Activated CD4-positive, alpha-beta T cell treated with anti-CD3 and anti-CD28 coated beads, Interleukin-2, Interleukin-4, amounts not matched to agents 100 ng/mL and 50 ng/mL, durations not matched to agents 16 hours and 8 hours (primary cell): Measurements from ENCODE around the gene SDCBP2.

Experiments
- DNase-seq: peaks from one replicate; pipeline ENCODE4 v3.0.0-alpha.2; 2020; ENCODE audit warnings: low spot score

The SDCBP2 gene

GRCh38 chr20:1331101-1331500, 2.2 kb upstream of the SDCBP2 start:
- DNase-seq = no peak

GRCh38 chr20:1330075-1330830, 1.3 kb upstream of the SDCBP2 start:
- DNase-seq = peak; percentile 11

GRCh38 chr20:1327827-1328679, 886 bp downstream of the SDCBP2 start:
- DNase-seq = no peak

GRCh38 chr20:1327241-1327653, 1.7 kb downstream of the SDCBP2 start:
- no peak for DNase-seq

GRCh38 chr20:1326031-1326930, 2.7 kb downstream of the SDCBP2 start:
- DNase-seq = no peak

GRCh38 chr20:1325173-1326030, 3.5 kb downstream of the SDCBP2 start:
- peak; percentile 99 for DNase-seq

GRCh38 chr20:1324598-1325172, 4.3 kb downstream of the SDCBP2 start:
- DNase-seq = no peak

GRCh38 chr20:1323830-1324597, 4.9 kb downstream of the SDCBP2 start:
- DNase-seq = no peak

- no peak for DNase-seq
These were observed 5.7 kb downstream of the SDCBP2 start for GRCh38 chr20:1323256-1323655.

- DNase-seq = no peak
These were observed 6.3 kb downstream of the SDCBP2 start for GRCh38 chr20:1322511-1323245.

GRCh38 chr20:1321654-1321939, 7.3 kb downstream of the SDCBP2 start:
- DNase-seq = no peak

- DNase-seq = no peak
These were observed 7.9 kb downstream of the SDCBP2 start for GRCh38 chr20:1320902-1321653.

- no peak for DNase-seq
These were observed 8.9 kb downstream of the SDCBP2 start for GRCh38 chr20:1320016-1320415.

- no peak for DNase-seq
These were observed 9.5 kb downstream of the SDCBP2 start for GRCh38 chr20:1319462-1319861.

GRCh38 chr20:1319051-1319450, 9.9 kb downstream of the SDCBP2 start:
- no peak for DNase-seq

GRCh38 chr20:1317545-1318255, 11.2 kb downstream of the SDCBP2 start:
- no peak for DNase-seq

- no peak for DNase-seq
These were observed 13.1 kb downstream of the SDCBP2 start for GRCh38 chr20:1315804-1316203.
